Bladder microvascular endothelial cell (primary cell): ENCODE results near the gene AANAT. TPM values are rescaled to one million over a fixed set of nuclear protein-coding genes. Genes with fewer than 3 reads are reported as not detected.

Experiments
- total RNA-seq: library from RNA; depleted of rRNA; stranded (reverse); fragments of >200 nt; gene quantifications from 2 replicates; pipeline ENCODE4 v1.2.3, GENCODE V29; 2014

Gene AANAT
- not detected in 2 replicates for total RNA-seq

DNA sequence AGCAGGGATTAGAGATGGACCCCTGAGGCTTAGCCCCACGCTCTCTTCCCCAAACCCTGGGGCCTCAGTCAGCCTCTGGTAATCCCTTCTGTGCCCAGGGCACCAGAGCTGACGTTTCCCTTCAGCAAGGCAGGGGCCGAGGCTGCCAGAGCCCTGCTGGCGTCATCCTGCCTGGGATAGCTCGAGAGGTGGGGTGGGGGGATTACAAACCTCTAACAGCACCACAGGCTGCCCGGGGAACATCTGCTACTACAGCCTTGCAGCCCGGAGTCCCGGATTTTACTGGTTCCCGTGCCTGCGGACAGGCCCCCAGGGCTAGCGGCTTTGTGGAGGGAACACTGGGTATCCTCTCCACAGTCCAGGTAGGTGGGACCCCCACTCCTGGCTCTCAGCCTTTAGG lies at the start of gene AANAT:
Gene AANAT (plus strand): TSS at position 238 of the 400 bp plus-strand sequence. CDS start 1,144 bp downstream, outside the sequence.

DNA sequence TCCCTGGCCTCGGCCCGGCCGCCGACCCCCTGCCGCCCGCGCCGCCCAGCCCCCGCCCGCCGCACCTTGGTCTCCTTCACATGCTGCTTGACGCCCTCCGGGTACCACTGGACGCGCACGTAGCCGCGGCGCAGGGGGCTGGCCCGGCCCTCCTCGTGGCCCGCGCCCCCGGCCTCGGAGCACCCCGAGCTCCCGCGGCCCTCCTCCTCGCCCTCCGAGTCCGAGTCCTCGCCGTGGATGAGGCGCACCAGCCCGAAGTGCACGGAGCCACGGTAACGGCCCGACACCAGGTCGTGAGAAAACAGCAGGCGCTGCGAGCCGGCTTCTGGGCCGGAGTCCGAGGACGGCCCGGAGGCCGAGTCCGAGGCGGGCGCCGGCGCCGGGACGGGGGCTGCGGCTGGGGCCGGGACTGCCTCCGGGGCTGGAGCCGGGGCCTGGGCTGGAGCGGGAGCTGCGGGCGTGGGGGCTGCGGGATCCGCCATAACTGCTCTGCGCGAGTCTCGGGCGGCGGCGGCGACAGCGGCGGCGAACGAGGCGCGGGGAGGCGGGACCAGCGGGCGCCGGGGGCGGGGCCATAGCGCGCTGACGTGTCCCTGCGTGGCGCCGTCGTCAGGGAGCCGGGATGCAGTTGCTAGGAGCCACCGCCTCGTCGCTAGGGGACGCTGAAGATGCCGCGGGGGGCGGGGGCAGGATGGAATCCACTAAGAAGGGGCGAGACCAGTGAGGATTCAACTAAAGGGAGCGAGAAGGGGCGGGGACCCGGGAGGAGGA lies 14.6 kb upstream of the AANAT start, which contains the start of gene UBE2O:
Gene UBE2O (minus strand): TSS at position 493 of the 771 bp plus-strand sequence. CDS start 11 bp downstream, at position 482.

DNA sequence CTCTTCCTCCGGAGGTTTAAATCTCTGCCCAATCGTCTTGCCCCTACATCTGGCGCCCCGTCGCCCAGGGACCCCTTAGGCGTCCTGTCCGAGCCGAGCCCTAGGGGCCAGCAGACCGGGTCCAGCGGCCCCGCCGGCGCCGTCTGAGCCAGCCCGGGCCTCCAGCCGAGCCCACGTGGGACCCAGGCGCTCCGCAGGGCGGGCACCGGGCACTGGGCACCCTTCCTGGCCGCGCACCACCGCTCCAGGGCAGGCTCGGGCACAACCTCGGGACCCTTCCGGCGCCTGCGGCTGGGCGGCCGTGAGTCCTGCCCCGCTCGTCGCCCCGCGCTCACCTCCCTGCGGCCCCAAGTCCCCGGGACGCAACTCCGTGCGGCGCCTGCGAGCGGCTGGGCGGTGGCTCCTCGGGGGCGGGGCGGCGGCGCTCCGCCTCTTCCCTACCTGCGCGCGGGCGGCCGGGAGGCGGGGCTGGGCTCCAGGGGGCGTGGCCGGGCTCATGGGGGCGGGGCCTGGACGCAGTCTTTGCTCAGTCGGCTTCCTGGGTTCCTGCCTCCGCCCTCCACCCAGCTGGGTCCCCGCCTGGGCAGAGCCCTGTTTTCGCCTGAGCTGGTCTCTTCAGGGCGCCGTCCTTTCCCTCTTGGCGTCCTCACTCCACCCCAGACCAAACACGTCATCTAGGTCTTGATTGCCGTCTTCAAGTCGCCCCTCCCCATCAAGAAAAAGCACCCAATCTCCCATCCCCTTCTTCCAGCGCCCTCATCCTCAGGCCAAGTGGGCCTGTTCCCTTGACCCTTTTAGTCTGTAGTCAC lies 33.8 kb downstream of the AANAT start, which contains the start of gene RHBDF2:
Gene RHBDF2 (minus strand): TSS at position 406 of the 809 bp plus-strand sequence. CDS start 19,899 bp downstream, outside the sequence.

Other genes starting within 250 kb of the AANAT start
- gene RNF157, start 227.1 kb upstream of the AANAT start, total RNA-seq: 0.32 and 0.63 TPM in 2 replicates
- 6.8 and 8.9 TPM in 2 replicates for gene UBALD2, start 202.3 kb upstream of the AANAT start, total RNA-seq
- 3.1 and 10.4 TPM in 2 replicates for gene QRICH2, start 159.3 kb upstream of the AANAT start, total RNA-seq
- gene PRPSAP1, start 113.7 kb upstream of the AANAT start, total RNA-seq: 60.5 and 129 TPM in 2 replicates
- 52.5 and 142 TPM in 2 replicates for gene SPHK1, start 83.0 kb upstream of the AANAT start, total RNA-seq
- 14.7 and 51.5 TPM in 2 replicates for gene UBE2O, start 14.5 kb upstream of the AANAT start, total RNA-seq
- 14.9 and 50.5 TPM in 2 replicates for gene RHBDF2, start 33.8 kb downstream of the AANAT start, total RNA-seq
- 3.3 and 4.4 TPM in 2 replicates for gene CYGB, start 70.1 kb downstream of the AANAT start, total RNA-seq
- gene PRCD, start 72.4 kb downstream of the AANAT start, total RNA-seq: 0.38 and 0.49 TPM in 2 replicates
- gene ST6GALNAC2, start 118.3 kb downstream of the AANAT start, total RNA-seq: 0.82 and 3.6 TPM in 2 replicates
- gene ST6GALNAC1, start 176.2 kb downstream of the AANAT start, total RNA-seq: not detected in 2 replicates
- 86.6 and 156 TPM in 2 replicates for gene MXRA7, start 243.4 kb downstream of the AANAT start, total RNA-seq